ENCODE results near the gene TMIGD3. TPM values are rescaled to one million over a fixed set of nuclear protein-coding genes. Genes with fewer than 3 reads are reported as not detected.
A peak's percentile ranks its signal among the peaks of the same experiment; 100 is the strongest.

Gene TMIGD3
- total RNA-seq, 2 donors from 2014 or later: not detected

- Mint-ChIP-seq H3K27me3 (no peaks in the 10 kb centered on the region), H3K9me3 (no peaks in the 10 kb centered on the region), H3K4me1 (ENCODE audit: low read depth in 2 of 2) (peaks cover 47 to 50% of the 10 kb centered on the region in 2 donors), H3K4me3 (peak overlapping the region; percentile 86), H3K36me3 (peaks cover 10% of the 10 kb centered on the region), H3K27ac (peak overlapping the region; percentile 45 to 51)
- ATAC-seq (peak; percentile 49 to 58), DNase-seq (ENCODE audit: low spot score) (no peak)
Observed at GRCh38 chr1:111476761-111477309, 26.6 kb downstream of the TMIGD3 start.

GRCh38 chr1:111476214-111476613 is 27.2 kb downstream of the TMIGD3 start:
- Mint-ChIP-seq H3K4me1 (ENCODE audit: low read depth in 2 of 2) (peaks cover 47 to 50% of the 10 kb centered on the region in 2 donors), H3K9me3 (no peaks in the 10 kb centered on the region), H3K27ac (peak overlapping the region; percentile 24 to 45)

GRCh38 chr1:111475701-111476100 is 27.7 kb downstream of the TMIGD3 start:
- peak; percentile 83 for ATAC-seq
- H3K4me1 Mint-ChIP-seq (ENCODE audit: low read depth in 2 of 2): peaks cover 47 to 50% of the 10 kb centered on the region in 2 donors

More at GRCh38 chr1:111476214-111476613, 27.2 kb downstream of the TMIGD3 start:
- Mint-ChIP-seq H3K27me3 (no peaks in the 10 kb centered on the region), H3K36me3 (peaks cover 10% of the 10 kb centered on the region), H3K4me3 (peak overlapping the region; percentile 86)
- no peak for ATAC-seq
- DNase-seq (ENCODE audit: low spot score): no peak

GRCh38 chr1:111474521-111474920 is 28.9 kb downstream of the TMIGD3 start:
- ATAC-seq (no peak), DNase-seq (ENCODE audit: low spot score) (no peak)
- Mint-ChIP-seq H3K4me3 (peak overlapping the region; percentile 86), H3K4me1 (ENCODE audit: low read depth in 2 of 2) (peaks cover 45 to 50% of the 10 kb centered on the region in 2 donors), H3K27me3 (no peaks in the 10 kb centered on the region), H3K36me3 (peaks cover 10% of the 10 kb centered on the region), H3K9me3 (no peaks in the 10 kb centered on the region), H3K27ac (no peak overlapping the region)

More at GRCh38 chr1:111475701-111476100, 27.7 kb downstream of the TMIGD3 start:
- Mint-ChIP-seq H3K36me3 (peaks cover 10% of the 10 kb centered on the region), H3K27ac (peak overlapping the region; percentile 24 to 45), H3K9me3 (no peaks in the 10 kb centered on the region), H3K27me3 (no peaks in the 10 kb centered on the region), H3K4me3 (peak overlapping the region; percentile 86)
- DNase-seq (ENCODE audit: low spot score): peak; percentile 72

- DNase-seq (ENCODE audit: low spot score) (no peak), ATAC-seq (no peak)
- H3K9me3 Mint-ChIP-seq: no peaks in the 10 kb centered on the region
- H3K36me3 Mint-ChIP-seq: peaks cover 10% of the 10 kb centered on the region
- peak overlapping the region in 1 of 2 donors; percentile 68 for H3K27ac Mint-ChIP-seq
- no peaks in the 10 kb centered on the region for H3K27me3 Mint-ChIP-seq
- peaks cover 45 to 50% of the 10 kb centered on the region in 2 donors for H3K4me1 Mint-ChIP-seq (ENCODE audit: low read depth in 2 of 2)
- H3K4me3 Mint-ChIP-seq: peak overlapping the region; percentile 86
Observed at GRCh38 chr1:111474106-111474505, 29.3 kb downstream of the TMIGD3 start.

- H3K36me3 Mint-ChIP-seq: no peaks in the 10 kb centered on the region
- H3K27me3 Mint-ChIP-seq: no peaks in the 10 kb centered on the region
- peaks cover 25 to 29% of the 10 kb centered on the region in 2 donors for H3K4me1 Mint-ChIP-seq (ENCODE audit: low read depth in 2 of 2)
- ATAC-seq (no peak), DNase-seq (ENCODE audit: low spot score) (no peak)
- no peak overlapping the region for H3K4me3 Mint-ChIP-seq
- no peak overlapping the region for H3K27ac Mint-ChIP-seq
- no peaks in the 10 kb centered on the region for H3K9me3 Mint-ChIP-seq
Observed at GRCh38 chr1:111471538-111471937, 31.9 kb downstream of the TMIGD3 start.

- no peak overlapping the region for H3K27ac Mint-ChIP-seq
- H3K9me3 Mint-ChIP-seq: no peaks in the 10 kb centered on the region
- no peaks in the 10 kb centered on the region for H3K36me3 Mint-ChIP-seq
- H3K4me1 Mint-ChIP-seq (ENCODE audit: low read depth in 2 of 2): peaks cover 23 to 24% of the 10 kb centered on the region in 2 donors
- DNase-seq (ENCODE audit: low spot score): peak; percentile 77
- ATAC-seq: peak; percentile 87 to 91
- no peak overlapping the region for H3K4me3 Mint-ChIP-seq
- H3K27me3 Mint-ChIP-seq: no peaks in the 10 kb centered on the region
Observed at GRCh38 chr1:111471012-111471411, 32.4 kb downstream of the TMIGD3 start.

GRCh38 chr1:111470596-111470995 is 32.8 kb downstream of the TMIGD3 start:
- H3K27ac Mint-ChIP-seq: no peak overlapping the region
- ATAC-seq (peak; percentile 30 to 43), DNase-seq (ENCODE audit: low spot score) (no peak)
- no peak overlapping the region for H3K4me3 Mint-ChIP-seq
- H3K9me3 Mint-ChIP-seq: no peaks in the 10 kb centered on the region
- H3K4me1 Mint-ChIP-seq (ENCODE audit: low read depth in 2 of 2): peaks cover 18 to 20% of the 10 kb centered on the region in 2 donors
- no peaks in the 10 kb centered on the region for H3K27me3 Mint-ChIP-seq
- no peaks in the 10 kb centered on the region for H3K36me3 Mint-ChIP-seq

- no peaks in the 10 kb centered on the region for H3K27me3 Mint-ChIP-seq
- H3K27ac Mint-ChIP-seq: no peak overlapping the region
- ATAC-seq (no peak), DNase-seq (ENCODE audit: low spot score) (no peak)
- peaks cover 13% of the 10 kb centered on the region in 2 donors for H3K4me1 Mint-ChIP-seq (ENCODE audit: low read depth in 2 of 2)
- H3K9me3 Mint-ChIP-seq: no peaks in the 10 kb centered on the region
- no peak overlapping the region for H3K4me3 Mint-ChIP-seq
- H3K36me3 Mint-ChIP-seq: peaks cover 7% of the 10 kb centered on the region
Observed at GRCh38 chr1:111469539-111469938, 33.9 kb downstream of the TMIGD3 start.

- Mint-ChIP-seq H3K4me3 (no peak overlapping the region), H3K27me3 (no peaks in the 10 kb centered on the region), H3K9me3 (no peaks in the 10 kb centered on the region), H3K4me1 (ENCODE audit: low read depth in 2 of 2) (peaks cover 7 to 8% of the 10 kb centered on the region in 2 donors), H3K36me3 (peaks cover 7% of the 10 kb centered on the region), H3K27ac (no peak overlapping the region)
- DNase-seq (ENCODE audit: low spot score) (no peak), ATAC-seq (no peak)
Observed at GRCh38 chr1:111468717-111469100, 34.7 kb downstream of the TMIGD3 start.

- H3K36me3 Mint-ChIP-seq: peaks cover 12% of the 10 kb centered on the region
- ATAC-seq: no peak
Observed at GRCh38 chr1:111467865-111468716, 35.3 kb downstream of the TMIGD3 start.

GRCh38 chr1:111466480-111466879 is 37.0 kb downstream of the TMIGD3 start:
- Mint-ChIP-seq H3K36me3 (peaks cover 23% of the 10 kb centered on the region), H3K27me3 (no peaks in the 10 kb centered on the region), H3K27ac (no peak overlapping the region), H3K4me1 (ENCODE audit: low read depth in 2 of 2) (peaks cover 0 to 10% of the 10 kb centered on the region in 2 donors), H3K4me3 (no peak overlapping the region), H3K9me3 (no peaks in the 10 kb centered on the region)
- no peak for DNase-seq (ENCODE audit: low spot score)
- ATAC-seq: no peak

More at GRCh38 chr1:111467865-111468716, 35.3 kb downstream of the TMIGD3 start:
- DNase-seq (ENCODE audit: low spot score): no peak
- Mint-ChIP-seq H3K27me3 (no peaks in the 10 kb centered on the region), H3K4me3 (no peak overlapping the region), H3K27ac (no peak overlapping the region), H3K4me1 (ENCODE audit: low read depth in 2 of 2) (peaks cover 7 to 11% of the 10 kb centered on the region in 2 donors), H3K9me3 (no peaks in the 10 kb centered on the region)

- Mint-ChIP-seq H3K9me3 (no peaks in the 10 kb centered on the region), H3K27ac (no peak overlapping the region), H3K36me3 (peaks cover 26% of the 10 kb centered on the region), H3K4me1 (ENCODE audit: low read depth in 2 of 2) (peaks cover under 1 to 10% of the 10 kb centered on the region in 2 donors), H3K27me3 (no peaks in the 10 kb centered on the region), H3K4me3 (no peak overlapping the region)
- ATAC-seq (no peak), DNase-seq (ENCODE audit: low spot score) (no peak)
Observed at GRCh38 chr1:111465754-111466153, 37.7 kb downstream of the TMIGD3 start.
